Activated naive CD8-positive, alpha-beta T cell treated with anti-CD3 and anti-CD28 coated beads, Interleukin-2, amount 10 ng/mL, durations not matched to agents 7 days and 5 days (primary cell): ENCODE data around the gene TBK1. TPM values are rescaled to one million over a fixed set of nuclear protein-coding genes. Genes with fewer than 3 reads are reported as not detected.
"Not testable (repeated sequence)": the region's sequence is repeated elsewhere in the genome, so short reads cannot be mapped to it uniquely, and the experiment has no call there.

Experiments used
- ATAC-seq: fragments of 150-1000 bp; cut with Tn5 transposase; one replicate; pipeline ENCODE4 v1.10.0; 2021; ENCODE audit warnings: low read depth, moderate library complexity
- POLR2A ChIA-PET: fragments of 350-600 bp; sonication (Branson Sonifier 250); formaldehyde crosslinking; loops from one replicate; lab custom pipeline; 2021; ENCODE audit warnings: antibody characterized with exemption; lab: Charles Lee
- DNase-seq: peaks from one replicate; pipeline ENCODE4 v3.0.0; 2021
- H3K27ac Mint-ChIP-seq: one replicate; pipeline ENCODE4 v1.8.0; 2022; ENCODE audit warnings: mild to moderate bottlenecking, mixed read lengths
- H3K27me3 Mint-ChIP-seq: one replicate; pipeline ENCODE4 v1.8.0; 2022; ENCODE audit warnings: mild to moderate bottlenecking, moderate library complexity, mixed read lengths
- H3K36me3 Mint-ChIP-seq: one replicate; pipeline ENCODE4 v1.8.0; 2021; ENCODE audit warnings: mild to moderate bottlenecking, mixed read lengths
- H3K4me1 Mint-ChIP-seq: one replicate; pipeline ENCODE4 v1.8.0; 2021; ENCODE audit warnings: mixed read lengths
- H3K4me3 Mint-ChIP-seq: one replicate; pipeline ENCODE4 v1.8.0; 2022; ENCODE audit warnings: mild to moderate bottlenecking, moderate library complexity, mixed read lengths
- H3K9me3 Mint-ChIP-seq: one replicate; pipeline ENCODE4 v1.8.0; 2021; ENCODE audit warnings: mixed read lengths
- total RNA-seq, 2 experiments: library from RNA; stranded (reverse); gene quantifications; one replicate each; pipeline ENCODE4 v1.2.3, GENCODE V29; 2021

Gene TBK1
- total RNA-seq, 2 experiments from 2014 or later: 25.2 to 29.8 TPM

- H3K27ac Mint-ChIP-seq, H3K4me1 Mint-ChIP-seq, DNase-seq, H3K4me3 Mint-ChIP-seq, H3K9me3 Mint-ChIP-seq, H3K27me3 Mint-ChIP-seq, H3K36me3 Mint-ChIP-seq, ATAC-seq: not testable (repeated sequence)
- POLR2A ChIA-PET: interaction anchor here (0.8 kb wide), 1 partner anchor 224 kb away, joined by 3 read pairs; no protein-coding TSS in a partner anchor
Observed at GRCh38 chr12:64523565-64524444, 71.9 kb downstream of the TBK1 start.

GRCh38 chr12:64525461-64526160 is 73.7 kb downstream of the TBK1 start:
- Mint-ChIP-seq H3K9me3 (no peaks in the 10 kb centered on the region), H3K4me1 (peaks cover 2% of the 10 kb centered on the region), H3K4me3 (no peak overlapping the region), H3K27me3 (peaks cover 4% of the 10 kb centered on the region), H3K36me3 (no peaks in the 10 kb centered on the region), H3K27ac (no peak overlapping the region)
- ATAC-seq (no peak), DNase-seq (no peak)
- POLR2A ChIA-PET: no interaction called here

GRCh38 chr12:64526859-64527258 is 74.9 kb downstream of the TBK1 start:
- H3K27me3 Mint-ChIP-seq: peaks cover 4% of the 10 kb centered on the region
- H3K9me3 Mint-ChIP-seq: no peaks in the 10 kb centered on the region
- POLR2A ChIA-PET: no interaction called here
- H3K4me3 Mint-ChIP-seq: no peak overlapping the region
- no peak overlapping the region for H3K27ac Mint-ChIP-seq
- DNase-seq: no peak
- H3K4me1 Mint-ChIP-seq: peaks cover 2% of the 10 kb centered on the region
- ATAC-seq: no peak
- H3K36me3 Mint-ChIP-seq: no peaks in the 10 kb centered on the region

- Mint-ChIP-seq H3K36me3 (no peaks in the 10 kb centered on the region), H3K27ac (no peak overlapping the region), H3K4me3 (no peak overlapping the region), H3K27me3 (peaks cover 4% of the 10 kb centered on the region), H3K9me3 (no peaks in the 10 kb centered on the region), H3K4me1 (no peaks in the 10 kb centered on the region)
- POLR2A ChIA-PET: no interaction called here
- no peak for ATAC-seq
- DNase-seq: no peak
Observed at GRCh38 chr12:64528616-64529015, 76.7 kb downstream of the TBK1 start.

GRCh38 chr12:64530566-64530965 is 78.6 kb downstream of the TBK1 start:
- no peak for ATAC-seq
- Mint-ChIP-seq H3K27ac (no peak overlapping the region), H3K4me1 (no peaks in the 10 kb centered on the region)

GRCh38 chr12:64531665-64532334 is 79.9 kb downstream of the TBK1 start:
- H3K9me3 Mint-ChIP-seq: no peaks in the 10 kb centered on the region
- POLR2A ChIA-PET: no interaction called here
- no peaks in the 10 kb centered on the region for H3K27me3 Mint-ChIP-seq
- H3K4me3 Mint-ChIP-seq: no peak overlapping the region
- ATAC-seq (no peak), DNase-seq (no peak)
- no peak overlapping the region for H3K27ac Mint-ChIP-seq
- no peaks in the 10 kb centered on the region for H3K4me1 Mint-ChIP-seq
- no peaks in the 10 kb centered on the region for H3K36me3 Mint-ChIP-seq

More at GRCh38 chr12:64530566-64530965, 78.6 kb downstream of the TBK1 start:
- Mint-ChIP-seq H3K4me3 (no peak overlapping the region), H3K36me3 (no peaks in the 10 kb centered on the region), H3K9me3 (no peaks in the 10 kb centered on the region), H3K27me3 (peaks cover 2% of the 10 kb centered on the region)
- POLR2A ChIA-PET: no interaction called here
- no peak for DNase-seq

- H3K9me3 Mint-ChIP-seq: no peaks in the 10 kb centered on the region
- POLR2A ChIA-PET: no interaction called here
- H3K36me3 Mint-ChIP-seq: no peaks in the 10 kb centered on the region
- no peak overlapping the region for H3K27ac Mint-ChIP-seq
- DNase-seq (no peak), ATAC-seq (no peak)
- H3K4me3 Mint-ChIP-seq: no peak overlapping the region
- no peaks in the 10 kb centered on the region for H3K27me3 Mint-ChIP-seq
- H3K4me1 Mint-ChIP-seq: no peaks in the 10 kb centered on the region
Observed at GRCh38 chr12:64532734-64533351, 80.9 kb downstream of the TBK1 start.

GRCh38 chr12:64534672-64535199 is 82.8 kb downstream of the TBK1 start:
- DNase-seq (no peak), ATAC-seq (no peak)
- POLR2A ChIA-PET: interaction anchor here (0.5 kb wide), 1 partner anchor 215 kb away, joined by 4 read pairs; no protein-coding TSS in a partner anchor
- no peak overlapping the region for H3K4me3 Mint-ChIP-seq
- no peaks in the 10 kb centered on the region for H3K4me1 Mint-ChIP-seq
- no peaks in the 10 kb centered on the region for H3K36me3 Mint-ChIP-seq
- H3K27me3 Mint-ChIP-seq: peaks cover 9% of the 10 kb centered on the region
- H3K27ac Mint-ChIP-seq: no peak overlapping the region
- no peaks in the 10 kb centered on the region for H3K9me3 Mint-ChIP-seq

GRCh38 chr12:64538121-64538520 is 86.2 kb downstream of the TBK1 start:
- Mint-ChIP-seq H3K9me3 (no peaks in the 10 kb centered on the region), H3K27me3 (peaks cover 12% of the 10 kb centered on the region), H3K36me3 (no peaks in the 10 kb centered on the region), H3K4me1 (no peaks in the 10 kb centered on the region), H3K27ac (no peak overlapping the region), H3K4me3 (no peak overlapping the region)
- DNase-seq: no peak
- ATAC-seq: no peak
- POLR2A ChIA-PET: no interaction called here

GRCh38 chr12:64542409-64543047 is 90.6 kb downstream of the TBK1 start:
- H3K9me3 Mint-ChIP-seq, ATAC-seq, H3K36me3 Mint-ChIP-seq, H3K27ac Mint-ChIP-seq, POLR2A ChIA-PET, DNase-seq, H3K4me3 Mint-ChIP-seq, H3K4me1 Mint-ChIP-seq: not testable (repeated sequence)
- H3K27me3 Mint-ChIP-seq: peaks cover 27% of the 10 kb centered on the region

- Mint-ChIP-seq H3K9me3 (no peaks in the 10 kb centered on the region), H3K36me3 (no peaks in the 10 kb centered on the region)
- ATAC-seq: no peak
Observed at GRCh38 chr12:64544371-64545080, 92.6 kb downstream of the TBK1 start.

GRCh38 chr12:64545081-64545382 is 93.1 kb downstream of the TBK1 start:
- Mint-ChIP-seq H3K9me3 (no peaks in the 10 kb centered on the region), H3K4me3 (no peak overlapping the region), H3K27ac (no peak overlapping the region), H3K4me1 (peaks cover 7% of the 10 kb centered on the region), H3K36me3 (no peaks in the 10 kb centered on the region), H3K27me3 (peaks cover 18% of the 10 kb centered on the region)
- POLR2A ChIA-PET: no interaction called here
- no peak for ATAC-seq
- DNase-seq: no peak

More at GRCh38 chr12:64544371-64545080, 92.6 kb downstream of the TBK1 start:
- no peak overlapping the region for H3K27ac Mint-ChIP-seq
- no peak for DNase-seq
- no peak overlapping the region for H3K4me3 Mint-ChIP-seq
- POLR2A ChIA-PET: no interaction called here
- peaks cover 18% of the 10 kb centered on the region for H3K27me3 Mint-ChIP-seq
- peaks cover 4% of the 10 kb centered on the region for H3K4me1 Mint-ChIP-seq
